B cell (primary cell): ENCODE results near the gene BRICD5. TPM values are rescaled to one million over a fixed set of nuclear protein-coding genes. Genes with fewer than 3 reads are reported as not detected.

Experiments used
- ATAC-seq: fragments of 200-7000 bp; cut with Tn5 transposase; one replicate; pipeline ENCODE4 v1.10.0; 2021; ENCODE audit warnings: low read depth, mild to moderate bottlenecking, moderate number of reproducible peaks, moderate library complexity
- CTCF ChIA-PET: fragments of 350-600 bp; sonication (Branson Sonifier 250); formaldehyde crosslinking; loops from one replicate; lab custom pipeline; 2021; ENCODE audit warnings: antibody characterized with exemption, inconsistent platforms; lab: Charles Lee
- POLR2A ChIA-PET: fragments of 350-600 bp; sonication (Branson Sonifier 250); formaldehyde crosslinking; loops from one replicate; lab custom pipeline; 2021; ENCODE audit warnings: antibody characterized with exemption; lab: Charles Lee
- DNase-seq: peaks from one replicate; pipeline ENCODE4 v3.0.0; 2013
- H2AFZ ChIP-seq: 2 replicates; pipeline ENCODE4 v1.6.1; 2012; ENCODE audit warnings: mild to moderate bottlenecking, low read depth, low read length; ENCODE audit not compliant: insufficient read depth, poor library complexity, severe bottlenecking
- H3K27ac ChIP-seq, 2 donors: 1 replicate in 1 of 2; 2 replicates in 1 of 2; pipeline ENCODE4 v1.5.1; 2012 to 2013; ENCODE audit warnings: low read length in 2 of 2, mild to moderate bottlenecking in 2 of 2, moderate library complexity in 1 of 2
- H3K27me3 ChIP-seq, 4 experiments: fragments of 200-600 bp in 1 of 4; sonication (generic) in 1 of 4; replicated peaks in 1 of 4; 1 replicate in 2 of 4; 2 replicates in 2 of 4; pipeline versions ENCODE4 v1.6.1 to v1.7.0; 2013 to 2016; ENCODE audit warnings: low read length in 3 of 4, mild to moderate bottlenecking in 2 of 4, mixed read lengths in 1 of 4, moderate library complexity in 1 of 4; ENCODE audit not compliant: insufficient read depth in 4 of 4, control insufficient read depth in 3 of 4; ENCODE audit errors: control extremely low read depth in 1 of 4
- H3K36me3 ChIP-seq, 2 experiments: replicated peaks in 1 of 2; 1 replicate in 1 of 2; 2 replicates in 1 of 2; pipeline versions ENCODE4 v1.6.1 to v1.7.1; 2013; ENCODE audit warnings: low read length in 1 of 2; ENCODE audit not compliant: insufficient read depth in 2 of 2, control insufficient read depth in 1 of 2; ENCODE audit errors: control extremely low read depth in 1 of 2, extremely low read depth in 1 of 2
- H3K4me1 ChIP-seq, 2 donors: fragments of 200-600 bp in 1 of 2; sonication (generic) in 1 of 2; 1 replicate in 1 of 2; 2 replicates in 1 of 2; pipeline versions ENCODE4 v1.5.1 to v1.6.1; 2013 to 2017; ENCODE audit warnings: low read length in 2 of 2; ENCODE audit not compliant: control insufficient read depth in 2 of 2, insufficient read depth in 2 of 2
- H3K4me2 ChIP-seq: replicated peaks from 2 replicates; pipeline ENCODE3; 2012; ENCODE audit warnings: mild to moderate bottlenecking, low read depth, low read length; ENCODE audit not compliant: poor library complexity, severe bottlenecking
- H3K4me3 ChIP-seq, 5 experiments: fragments of 200-600 bp in 1 of 5; sonication (generic) in 1 of 5; 1 replicate in 3 of 5; 2 replicates in 2 of 5; pipeline versions ENCODE4 v1.5.1 to v1.7.0; 2011 to 2016; ENCODE audit warnings: low read length in 4 of 5, mild to moderate bottlenecking in 4 of 5, low read depth in 2 of 5, control low read depth in 1 of 5, moderate library complexity in 1 of 5; ENCODE audit not compliant: insufficient read depth in 1 of 5; ENCODE audit errors: control extremely low read depth in 1 of 5, extremely low read depth in 1 of 5
- H3K79me2 ChIP-seq: fragments of 200-600 bp; sonication (generic); one replicate; pipeline ENCODE4 v1.6.0; 2016; ENCODE audit warnings: low read length; ENCODE audit not compliant: control insufficient read depth, insufficient read depth
- H3K9ac ChIP-seq: fragments of 200-600 bp; sonication (generic); 2 replicates; pipeline ENCODE4 v1.6.1; 2017; ENCODE audit warnings: mild to moderate bottlenecking, low read length, moderate library complexity
- H3K9me3 ChIP-seq, 3 donors: one replicate each; pipeline versions ENCODE4 v1.6.1 to v1.7.1; 2013; ENCODE audit warnings: low read length in 2 of 3; ENCODE audit not compliant: control insufficient read depth in 2 of 3, insufficient read depth in 1 of 3; ENCODE audit errors: control extremely low read depth in 1 of 3
- H4K20me1 ChIP-seq: 2 replicates; pipeline ENCODE4 v1.6.0; 2012; ENCODE audit warnings: mild to moderate bottlenecking, low read length; ENCODE audit not compliant: insufficient read depth, control insufficient read depth, poor library complexity, severe bottlenecking
- H3K27ac Mint-ChIP-seq: one replicate; pipeline ENCODE4 v1.8.0; 2021; ENCODE audit warnings: mixed read lengths
- H3K27me3 Mint-ChIP-seq: one replicate; pipeline ENCODE4 v1.8.0; 2021; ENCODE audit warnings: mixed read lengths
- H3K4me1 Mint-ChIP-seq: one replicate; pipeline ENCODE4 v1.8.0; 2021; ENCODE audit warnings: mixed read lengths
- H3K4me3 Mint-ChIP-seq: one replicate; pipeline ENCODE4 v1.8.0; 2021; ENCODE audit warnings: mixed read lengths
- H3K9me3 Mint-ChIP-seq: one replicate; pipeline ENCODE4 v1.8.0; 2022; ENCODE audit warnings: mixed read lengths; ENCODE audit not compliant: insufficient read depth
- CTCF ChIP-seq: fragments of 200-600 bp; IDR thresholded peaks from one replicate; pipeline ENCODE4 v1.8.0; 2022; ENCODE audit warnings: antibody characterized with exemption, mild to moderate bottlenecking
- EZH2 ChIP-seq: IDR thresholded peaks from 2 replicates; pipeline ENCODE4 v1.6.1; 2012; ENCODE audit warnings: borderline replicate concordance, low read depth, mild to moderate bottlenecking, moderate library complexity, low read length; ENCODE audit not compliant: insufficient read depth, poor library complexity, severe bottlenecking
- WGBS: methylation state at CpG from one replicate; pipeline ENCODE4 v1.1.5; 2013; ENCODE audit warnings: missing lambda C conversion rate; ENCODE audit not compliant: insufficient coverage; 5-methylcytosine and 5-hydroxymethylcytosine counted together
- intact Hi-C: fragments of 100-400 bp; cut with micrococcal nuclease; formaldehyde crosslinking; loops from one replicate; pipeline ENCODE4 v1.10.0; 2022
- polyA plus RNA-seq: library from polyadenylated mRNA; depleted of rRNA; stranded (reverse); fragments of >200 nt; gene quantifications from 2 replicates; pipeline ENCODE4 v1.2.3, GENCODE V29; 2012
- total RNA-seq, 2 donors: library from RNA; stranded (reverse); fragments of 120-200 nt in 1 of 2; gene quantifications; 1 replicate in 1 of 2; 2 replicates in 1 of 2; pipeline versions ENCODE4 v1.2.3 to v1.2.4, GENCODE V29; 2013 to 2022

Gene BRICD5
- total and polyA plus RNA-seq, 2 donors (not counting 1 experiment from before 2014, with no cell fraction given): 11.9 to 18.3 TPM

- Histone ChIP-seq H3K27me3 (peaks cover 0 to 27% (median 11%) of the 10 kb centered on the region in 4 experiments), H3K36me3 (peaks cover 0 to 34% of the 10 kb centered on the region in 2 experiments), H3K4me1 (peaks cover 12 to 15% of the 10 kb centered on the region in 2 donors), H3K4me2 (no peak overlapping the region), H3K9me3 (peaks cover 0 to 5% (median 0%) of the 10 kb centered on the region in 3 donors), H3K79me2 (no peaks in the 10 kb centered on the region), H2AFZ (no peak overlapping the region), H3K9ac (no peak overlapping the region), H4K20me1 (peaks cover 10% of the 10 kb centered on the region), H3K27ac (no peak overlapping the region), H3K4me3 (no peak overlapping the region)
- DNase-seq (no peak), ATAC-seq (no peak)
- H3K27me3 Mint-ChIP-seq: peaks cover 3% of the 10 kb centered on the region
- POLR2A ChIA-PET: no interaction called here
- TF ChIP-seq EZH2: no peak
- TF ChIP-seq CTCF: no peak
- 90% methylated on average over 15 of the region's 15 CpGs for WGBS
- H3K4me3 Mint-ChIP-seq: no peak overlapping the region
- no peaks in the 10 kb centered on the region for H3K9me3 Mint-ChIP-seq
- CTCF ChIA-PET: no interaction called here
- H3K4me1 Mint-ChIP-seq: peaks cover 1% of the 10 kb centered on the region
- H3K27ac Mint-ChIP-seq: no peak overlapping the region
- intact Hi-C loops: no loop called here
Measured at GRCh38 chr16:2238838-2239675, 28.4 kb upstream of the BRICD5 start.
